Tibial nerve (tissue), 4 donors: ENCODE measurements around the gene NIPAL4. TPM values are rescaled to one million over a fixed set of nuclear protein-coding genes. Genes with fewer than 3 reads are reported as not detected.

ENCODE experiments used
- DNase-seq, 2 donors: peaks; one replicate each; pipeline ENCODE4 v3.0.0-alpha.2; 2019; ENCODE audit warnings: low spot score in 2 of 2
- H3K27ac ChIP-seq, 4 donors: fragments of 200-600 bp; sonication (generic) in 3 of 4; one replicate each; pipeline ENCODE4 v1.5.1; 2017 to 2019; ENCODE audit warnings: mild to moderate bottlenecking in 1 of 4
- H3K27me3 ChIP-seq, 2 donors: fragments of 200-600 bp; sonication (generic) in 1 of 2; one replicate each; pipeline versions ENCODE4 v1.5.1 to v1.6.0; 2017 to 2019
- H3K36me3 ChIP-seq, 3 donors: fragments of 200-600 bp; sonication (generic); one replicate each; pipeline ENCODE4 v1.5.1; 2018 to 2019
- H3K4me1 ChIP-seq, 4 donors: fragments of 200-600 bp; sonication (generic) in 3 of 4; one replicate each; pipeline ENCODE4 v1.5.1; 2017 to 2019
- H3K4me3 ChIP-seq, 4 donors: fragments of 200-600 bp; sonication (generic) in 3 of 4; one replicate each; pipeline ENCODE4 v1.5.1; 2017 to 2019; ENCODE audit warnings: mild to moderate bottlenecking in 1 of 4, moderate library complexity in 1 of 4
- H3K9me3 ChIP-seq, 4 donors: fragments of 200-600 bp; sonication (generic) in 3 of 4; one replicate each; pipeline ENCODE4 v1.5.1; 2017 to 2019
- EP300 ChIP-seq, 2 donors: sonication (generic); formaldehyde crosslinking; IDR thresholded peaks; one replicate each; pipeline ENCODE4 v1.6.1; 2017; ENCODE audit warnings: antibody characterized with exemption in 2 of 2, mild to moderate bottlenecking in 1 of 2
- POLR2A ChIP-seq, 2 donors: fragments of 450-650 bp; IDR thresholded peaks; one replicate each; pipeline ENCODE4 v1.6.1; 2017; ENCODE audit warnings: antibody characterized with exemption in 2 of 2, mild to moderate bottlenecking in 2 of 2, moderate library complexity in 2 of 2
- WGBS, 2 donors: methylation state at CpG; one replicate each; pipeline ENCODE4 v1.1.5; 2018; 5-methylcytosine and 5-hydroxymethylcytosine counted together
- total RNA-seq, 4 donors: library from RNA; depleted of rRNA; stranded (reverse); fragments of >200 nt; gene quantifications; one replicate each; pipeline ENCODE4 v1.1.0, GENCODE V29; 2016
- TF ChIP-seq, protein P1 (sequence below), 5 experiments: fragments of 200-600 bp in 3 of 5; fragments of 450-650 bp in 2 of 5; sonication (generic) in 3 of 5; IDR thresholded peaks; one replicate each; pipeline ENCODE4 v1.5.1; 2016 to 2019; ENCODE audit warnings: antibody characterized with exemption in 5 of 5, mild to moderate bottlenecking in 3 of 5, moderate library complexity in 2 of 5

The NIPAL4 gene
- total RNA-seq, 4 donors from 2014 or later: 0.84 to 5.7 (median 2.4) TPM; not detected in 1

DNA sequence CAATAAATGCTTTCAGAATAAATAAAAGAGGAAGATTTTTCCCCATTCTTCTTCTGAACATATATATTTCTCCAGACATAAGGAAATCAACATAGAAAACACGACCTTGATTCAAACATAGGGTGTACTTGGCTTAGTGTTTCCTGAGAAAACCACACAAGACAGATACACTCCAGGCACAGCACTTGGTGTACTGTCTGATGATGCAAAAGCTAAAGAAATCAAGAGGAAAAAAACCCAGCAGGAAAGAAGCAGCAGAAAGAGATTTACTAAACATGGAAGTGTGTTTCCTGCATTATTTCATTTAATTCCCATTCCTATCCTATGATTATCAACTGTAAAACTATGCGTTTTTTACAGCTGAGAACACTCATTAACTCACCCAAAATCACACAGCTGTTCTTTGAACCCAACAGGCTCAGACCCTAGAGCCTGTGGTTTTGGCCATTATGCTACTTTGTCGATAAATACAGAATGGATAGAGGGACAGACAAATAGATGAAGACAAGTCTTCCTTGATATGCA is 46.1 kb downstream of the NIPAL4 start:
- Histone ChIP-seq H3K9me3 (no peaks in the 10 kb centered on the region), H3K36me3 (peaks cover 0 to 38% (median 0%) of the 10 kb centered on the region in 3 donors), H3K4me1 (peaks cover 0 to 20% (median 9%) of the 10 kb centered on the region in 4 donors), H3K27me3 (no peaks in the 10 kb centered on the region), H3K4me3 (no peak overlapping the region), H3K27ac (no peak overlapping the region)
- 67 to 75% methylated on average over 3 of the region's 3 CpGs for WGBS, 2 donors
- TF ChIP-seq POLR2A (IDR thresholded peaks at IDR 0.05) (no peak), EP300 (IDR thresholded peaks at IDR 0.05) (no peak)
- TF ChIP-seq, protein P1, sequence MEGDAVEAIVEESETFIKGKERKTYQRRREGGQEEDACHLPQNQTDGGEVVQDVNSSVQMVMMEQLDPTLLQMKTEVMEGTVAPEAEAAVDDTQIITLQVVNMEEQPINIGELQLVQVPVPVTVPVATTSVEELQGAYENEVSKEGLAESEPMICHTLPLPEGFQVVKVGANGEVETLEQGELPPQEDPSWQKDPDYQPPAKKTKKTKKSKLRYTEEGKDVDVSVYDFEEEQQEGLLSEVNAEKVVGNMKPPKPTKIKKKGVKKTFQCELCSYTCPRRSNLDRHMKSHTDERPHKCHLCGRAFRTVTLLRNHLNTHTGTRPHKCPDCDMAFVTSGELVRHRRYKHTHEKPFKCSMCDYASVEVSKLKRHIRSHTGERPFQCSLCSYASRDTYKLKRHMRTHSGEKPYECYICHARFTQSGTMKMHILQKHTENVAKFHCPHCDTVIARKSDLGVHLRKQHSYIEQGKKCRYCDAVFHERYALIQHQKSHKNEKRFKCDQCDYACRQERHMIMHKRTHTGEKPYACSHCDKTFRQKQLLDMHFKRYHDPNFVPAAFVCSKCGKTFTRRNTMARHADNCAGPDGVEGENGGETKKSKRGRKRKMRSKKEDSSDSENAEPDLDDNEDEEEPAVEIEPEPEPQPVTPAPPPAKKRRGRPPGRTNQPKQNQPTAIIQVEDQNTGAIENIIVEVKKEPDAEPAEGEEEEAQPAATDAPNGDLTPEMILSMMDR (IDR thresholded peaks at IDR 0.05): no peak
- no peak for DNase-seq

- Histone ChIP-seq H3K27me3 (no peaks in the 10 kb centered on the region), H3K4me1 (peaks cover 0 to 30% (median 18%) of the 10 kb centered on the region in 4 donors), H3K36me3 (peaks cover 0 to 35% (median 0%) of the 10 kb centered on the region in 3 donors), H3K4me3 (no peak overlapping the region), H3K9me3 (no peaks in the 10 kb centered on the region), H3K27ac (no peak overlapping the region)
- no peak for DNase-seq
- TF ChIP-seq, protein P1 (IDR thresholded peaks at IDR 0.05): no peak
- TF ChIP-seq POLR2A (IDR thresholded peaks at IDR 0.05) (no peak), EP300 (IDR thresholded peaks at IDR 0.05) (no peak)
- 72 to 74% methylated on average over 14 of the region's 14 CpGs for WGBS, 2 donors
These were observed 47.2 kb downstream of the NIPAL4 start for GRCh38 chr5:157506981-157507780.

- H3K27me3 ChIP-seq: no peaks in the 10 kb centered on the region
- H3K4me3 ChIP-seq: no peak overlapping the region
- TF ChIP-seq, protein P1 (IDR thresholded peaks at IDR 0.05): no peak
- TF ChIP-seq EP300 (IDR thresholded peaks at IDR 0.05) (no peak), POLR2A (IDR thresholded peaks at IDR 0.05) (no peak)
- no peak overlapping the region for H3K27ac ChIP-seq
- DNase-seq: no peak
- H3K4me1 ChIP-seq: peaks cover 0 to 49% (median 19%) of the 10 kb centered on the region in 4 donors
- peaks cover 0 to 30% (median 0%) of the 10 kb centered on the region in 3 donors for H3K36me3 ChIP-seq
- 96 to 97% methylated on average over 9 of the region's 9 CpGs for WGBS, 2 donors
- no peaks in the 10 kb centered on the region for H3K9me3 ChIP-seq
These were observed 49.1 kb downstream of the NIPAL4 start for GRCh38 chr5:157509093-157509492.

GRCh38 chr5:157509587-157509986 is 49.6 kb downstream of the NIPAL4 start:
- Histone ChIP-seq H3K9me3 (no peaks in the 10 kb centered on the region), H3K4me3 (no peak overlapping the region), H3K36me3 (peaks cover 0 to 25% (median 0%) of the 10 kb centered on the region in 3 donors), H3K27me3 (no peaks in the 10 kb centered on the region), H3K27ac (no peak overlapping the region), H3K4me1 (peaks cover 0 to 53% (median 19%) of the 10 kb centered on the region in 4 donors)
- no peak for TF ChIP-seq EP300 (IDR thresholded peaks at IDR 0.05)
- TF ChIP-seq, protein P1 (IDR thresholded peaks at IDR 0.05): no peak
- no peak for TF ChIP-seq POLR2A (IDR thresholded peaks at IDR 0.05)
- DNase-seq: no peak

DNA sequence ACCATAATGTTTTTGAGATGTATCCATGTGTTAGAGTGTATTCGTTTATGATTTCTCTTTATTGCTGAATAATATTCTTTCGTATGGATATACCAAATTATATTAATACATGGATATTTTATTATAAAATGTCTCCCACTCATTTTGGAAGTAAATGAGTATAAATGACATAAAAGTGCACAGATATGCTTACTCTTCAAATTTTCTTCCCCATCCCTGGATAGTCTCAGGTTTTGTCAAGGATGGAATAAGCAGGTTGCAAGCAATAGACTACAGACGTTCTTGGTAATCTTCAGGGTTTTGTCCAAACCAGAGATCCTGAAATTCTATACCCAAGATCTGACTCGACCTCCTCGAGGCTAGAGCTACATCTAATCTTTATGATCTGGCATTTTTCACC is 50.7 kb downstream of the NIPAL4 start:
- TF ChIP-seq POLR2A (IDR thresholded peaks at IDR 0.05) (no peak), EP300 (IDR thresholded peaks at IDR 0.05) (no peak)
- TF ChIP-seq, protein P1 (IDR thresholded peaks at IDR 0.05): no peak
- H3K36me3 ChIP-seq: peaks cover 0 to 17% (median 0%) of the 10 kb centered on the region in 3 donors
- H3K9me3 ChIP-seq: no peaks in the 10 kb centered on the region
- no peak for DNase-seq
- H3K4me3 ChIP-seq: no peak overlapping the region
- H3K27ac ChIP-seq: peak overlapping the region in 3 of 4 donors; percentile 53 to 68 (median 65)
- H3K4me1 ChIP-seq: peaks cover 0 to 62% (median 17%) of the 10 kb centered on the region in 4 donors
- WGBS, 2 donors: 91 to 93% methylated on average over 5 of the region's 5 CpGs
- H3K27me3 ChIP-seq: no peaks in the 10 kb centered on the region
